HCT116 (cell line): ENCODE results near the gene CYP2A6. TPM values are rescaled to one million over a fixed set of nuclear protein-coding genes. Genes with fewer than 3 reads are reported as not detected.

Experiments
- ATAC-seq: fragments of 200-7000 bp; cut with Tn5 transposase; 2 replicates; pipeline ENCODE4 v1.9.1; 2020; ENCODE audit warnings: mild to moderate bottlenecking, moderate library complexity
- BruUV-seq: library from RNA; stranded (reverse); fragments of 400-500 nt; replicated peaks from 2 replicates; lab custom pipeline; 2021; lab: Mats Ljungman, UMichigan
- CTCF ChIA-PET: fragments of 300-600 bp; sonication (Branson Sonifier 250); formaldehyde crosslinking; loops from one replicate; lab custom pipeline; 2021; ENCODE audit warnings: antibody characterized with exemption; lab: Charles Lee
- POLR2A ChIA-PET: fragments of 300-600, 350-600 bp; sonication (Branson Sonifier 250); formaldehyde crosslinking; loops from one replicate; lab custom pipeline; 2021; ENCODE audit warnings: antibody characterized with exemption; lab: Charles Lee
- RAD21 ChIA-PET, 2 experiments: fragments of 300-600 bp; sonication (Branson Sonifier 250); formaldehyde crosslinking; loops; one replicate each; lab custom pipeline; 2023; ENCODE audit warnings: low total read pairs in 2 of 2; ENCODE audit not compliant: uncharacterized antibody in 2 of 2, unreplicated experiment in 2 of 2, low non-redundant PET in 1 of 2; lab: Charles Lee
- DNase-seq: peaks from one replicate; pipeline ENCODE4 v3.0.0-alpha.2; 2010; ENCODE audit warnings: low read depth, low spot score
- H2AFZ ChIP-seq: fragments of 200-600 bp; shearing (Covaris generic), sonication (generic); 2 replicates; pipeline ENCODE4 v1.6.1; 2017; ENCODE audit warnings: low read depth, mixed run types, mixed read lengths, antibody characterized with exemption, low read length; ENCODE audit not compliant: poor library complexity, severe bottlenecking
- H3K27ac ChIP-seq: 2 replicates; pipeline ENCODE4 v1.5.1; 2012; ENCODE audit warnings: low read depth, low read length
- H3K27me3 ChIP-seq: fragments of 200-600 bp; sonication (generic); 2 replicates; pipeline ENCODE4 v1.6.1; 2016; ENCODE audit warnings: mixed run types, low read length, mixed read lengths; ENCODE audit not compliant: insufficient read depth
- H3K36me3 ChIP-seq, 2 experiments: fragments of 200-500 bp in 1 of 2; fragments of 200-600 bp in 1 of 2; sonication (Bioruptor generic) in 1 of 2; sonication (generic) in 1 of 2; 2 replicates each; pipeline versions ENCODE4 v1.5.1 to v1.6.1; 2014 to 2016; ENCODE audit warnings: low read length in 2 of 2, inconsistent platforms in 1 of 2, mixed read lengths in 1 of 2, mixed run types in 1 of 2; ENCODE audit not compliant: insufficient read depth in 2 of 2, control insufficient read depth in 1 of 2
- H3K4me1 ChIP-seq, 2 experiments: fragments of 200-600 bp in 1 of 2; sonication (generic) in 1 of 2; 2 replicates each; pipeline versions ENCODE4 v1.5.1 to v1.6.1; 2012 to 2017; ENCODE audit warnings: low read length in 2 of 2, inconsistent platforms in 1 of 2, mild to moderate bottlenecking in 1 of 2, mixed read lengths in 1 of 2, mixed run types in 1 of 2, moderate library complexity in 1 of 2; ENCODE audit not compliant: insufficient read depth in 2 of 2, control insufficient read depth in 1 of 2
- H3K4me2 ChIP-seq: fragments of 200-600 bp; sonication (generic); 2 replicates; pipeline ENCODE4 v1.6.1; 2017; ENCODE audit warnings: mixed run types, low read length, mixed read lengths
- H3K4me3 ChIP-seq, 2 experiments: fragments of 200-600 bp in 1 of 2; sonication (generic) in 1 of 2; replicated peaks in 1 of 2; 2 replicates each; pipeline ENCODE4 v1.5.1; 2011 to 2016; ENCODE audit warnings: low read length in 2 of 2, control low read depth in 1 of 2, low read depth in 1 of 2, mild to moderate bottlenecking in 1 of 2, mixed read lengths in 1 of 2, mixed run types in 1 of 2
- H3K79me2 ChIP-seq: fragments of 200-600 bp; sonication (generic); 2 replicates; pipeline ENCODE4 v1.6.1; 2017; ENCODE audit warnings: mild to moderate bottlenecking, mixed run types, low read length, moderate library complexity, mixed read lengths; ENCODE audit not compliant: insufficient read depth
- H3K9ac ChIP-seq: fragments of 200-600 bp; sonication (generic); 2 replicates; pipeline ENCODE4 v1.6.1; 2016; ENCODE audit warnings: low read length, mixed read lengths
- H3K9me2 ChIP-seq: fragments of 200-600 bp; sonication (generic), shearing (Covaris generic); 2 replicates; pipeline ENCODE4 v1.6.1; 2017; ENCODE audit warnings: mixed run types, mild to moderate bottlenecking, moderate library complexity; ENCODE audit not compliant: insufficient read depth
- H3K9me3 ChIP-seq, 2 experiments: fragments of 200-500 bp in 1 of 2; fragments of 200-600 bp in 1 of 2; sonication (Bioruptor generic) in 1 of 2; sonication (generic) in 1 of 2; 2 replicates each; pipeline ENCODE4 v1.6.1; 2014 to 2017; ENCODE audit warnings: low read length in 2 of 2, mixed read lengths in 2 of 2, inconsistent platforms in 1 of 2, low read depth in 1 of 2, mild to moderate bottlenecking in 1 of 2, mixed run types in 1 of 2, moderate library complexity in 1 of 2; ENCODE audit not compliant: control insufficient read depth in 1 of 2, insufficient read depth in 1 of 2
- H4K20me1 ChIP-seq: fragments of 200-600 bp; sonication (generic), shearing (Covaris generic); 2 replicates; pipeline ENCODE4 v1.6.1; 2017; ENCODE audit warnings: mixed run types, mild to moderate bottlenecking, moderate library complexity; ENCODE audit not compliant: insufficient read depth
- CEBPB ChIP-seq: IDR thresholded peaks from 2 replicates; pipeline ENCODE4 v1.6.1; 2012; ENCODE audit warnings: low read depth
- ELF1 ChIP-seq: IDR thresholded peaks from 2 replicates; pipeline ENCODE4 v1.6.1; 2012; ENCODE audit warnings: low read depth, borderline replicate concordance
- EZH2 ChIP-seq: fragments of 200-600 bp; sonication (generic); IDR thresholded peaks from 2 replicates; pipeline ENCODE4 v1.6.1; 2017; ENCODE audit warnings: antibody characterized with exemption, mixed run types
- POLR2A ChIP-seq: IDR thresholded peaks from 2 replicates; pipeline ENCODE4 v1.7.0; 2011; ENCODE audit warnings: borderline replicate concordance; ENCODE audit not compliant: insufficient read depth, insufficient read length; ENCODE audit errors: extremely low read depth
- POLR2AphosphoS5 ChIP-seq: IDR thresholded peaks from 2 replicates; pipeline ENCODE4 v1.6.1; 2011; ENCODE audit warnings: mild to moderate bottlenecking, low read depth, low read length, moderate library complexity
- RAD21 ChIP-seq: IDR thresholded peaks from 2 replicates; pipeline ENCODE4 v1.6.1; 2012; ENCODE audit warnings: low read depth, mild to moderate bottlenecking
- SP1 ChIP-seq: IDR thresholded peaks from 2 replicates; pipeline ENCODE4 v1.6.1; 2012; ENCODE audit warnings: low read depth
- SRF ChIP-seq: IDR thresholded peaks from 2 replicates; pipeline ENCODE4 v1.6.1; 2012; ENCODE audit warnings: low read depth
- TCF7L2 ChIP-seq: IDR thresholded peaks from 2 replicates; pipeline ENCODE4 v1.7.0; 2011; ENCODE audit warnings: borderline replicate concordance, inconsistent platforms; ENCODE audit not compliant: insufficient read depth, insufficient read length; ENCODE audit errors: extremely low read depth
- YY1 ChIP-seq: IDR thresholded peaks from 2 replicates; pipeline ENCODE4 v1.6.1; 2011; ENCODE audit warnings: low read length, low read depth, moderate library complexity, mild to moderate bottlenecking; ENCODE audit not compliant: insufficient replicate concordance; ENCODE audit errors: extremely low read depth
- ZFX ChIP-seq: fragments of 450-650 bp; IDR thresholded peaks from 2 replicates; pipeline ENCODE4 v1.6.1; 2017
- intact Hi-C: fragments of 100-400 bp; cut with micrococcal nuclease; formaldehyde crosslinking; loops from 2 replicates; pipeline ENCODE4 v1.10.0; 2022
- total RNA-seq: library from RNA; stranded (reverse); gene quantifications from one replicate; pipeline ENCODE4 v1.2.1, GENCODE V29; 2021; ENCODE audit not compliant: unreplicated experiment
- TF ChIP-seq, protein P1 (sequence below), 3 experiments: fragments of 200-600 bp in 1 of 3; sonication (generic) in 1 of 3; IDR thresholded peaks in 2 of 3; conservative IDR thresholded peaks in 1 of 3; 2 replicates each; pipeline ENCODE4 v1.5.1; 2012 to 2017; ENCODE audit warnings: low read depth in 2 of 3, low read length in 2 of 3, antibody characterized with exemption in 1 of 3, borderline replicate concordance in 1 of 3, control low read depth in 1 of 3, mild to moderate bottlenecking in 1 of 3, mixed read lengths in 1 of 3, mixed run types in 1 of 3, moderate library complexity in 1 of 3; ENCODE audit not compliant: insufficient read depth in 1 of 3
- TF ChIP-seq, protein P2 (sequence below): IDR thresholded peaks from 2 replicates; pipeline ENCODE4 v1.6.1; 2012
- TF ChIP-seq, protein P3 (sequence below): IDR thresholded peaks from 2 replicates; pipeline ENCODE4 v1.6.1; 2011; ENCODE audit warnings: mild to moderate bottlenecking, low read length, moderate library complexity; ENCODE audit not compliant: insufficient replicate concordance; ENCODE audit errors: extremely low read depth
- TF ChIP-seq, protein P4 (sequence below): IDR thresholded peaks from 2 replicates; pipeline ENCODE4 v1.6.1; 2012; ENCODE audit warnings: low read depth
- TF ChIP-seq, protein P5 (sequence below): IDR thresholded peaks from 2 replicates; pipeline ENCODE4 v1.6.1; 2012

CYP2A6 gene
- total RNA-seq, 1 experiment from 2014 or later = 0.57 TPM

DNA sequence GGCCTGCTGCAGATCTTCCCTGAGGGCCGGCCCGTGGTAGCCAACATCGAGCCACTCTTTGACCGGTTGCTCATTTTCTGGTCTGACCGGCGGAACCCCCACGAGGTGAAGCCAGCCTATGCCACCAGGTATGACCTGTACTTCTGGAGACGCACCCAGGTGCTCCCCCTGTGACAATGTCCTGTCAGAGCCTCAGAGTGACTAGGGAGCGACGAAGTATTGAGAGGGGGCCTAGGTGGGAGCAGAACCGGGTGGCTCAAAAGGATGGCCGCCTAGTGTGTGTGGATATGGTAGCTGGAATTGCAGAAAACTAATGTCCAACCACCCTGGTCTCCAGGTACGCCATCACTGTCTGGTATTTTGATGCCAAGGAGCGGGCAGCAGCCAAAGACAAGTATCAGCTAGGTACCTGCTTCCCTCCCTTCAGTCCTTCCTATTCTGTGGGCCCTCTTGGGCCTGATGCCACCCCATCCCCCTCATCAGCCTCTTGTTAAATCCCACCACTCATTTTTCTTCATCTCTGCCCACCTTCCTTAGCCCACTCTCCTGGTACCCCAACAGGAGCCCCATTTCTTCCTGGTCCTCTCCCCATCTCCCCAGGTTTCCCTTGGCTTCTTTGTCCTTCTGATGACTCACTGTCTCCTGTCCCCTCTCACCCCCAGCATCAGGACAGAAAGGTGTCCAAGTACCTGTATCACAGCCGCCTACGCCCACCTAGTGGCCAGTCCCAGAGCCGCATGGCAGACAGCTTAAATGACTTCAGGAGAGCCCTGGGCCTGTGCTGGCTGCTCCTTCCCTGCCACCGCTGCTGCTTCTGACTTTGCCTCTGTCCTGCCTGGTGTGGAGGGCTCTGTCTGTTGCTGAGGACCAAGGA is 42.9 kb downstream of the CYP2A6 start:
- ChIA-PET POLR2A (interaction anchor here (1.5 kb wide), 1 partner anchor 9 kb away, joined by 3 read pairs; the partner anchor contains the start of gene EGLN2), RAD21 (interaction anchor here in 1 of 2 experiments (1.2 kb wide), 1 partner anchor 144 kb away, joined by 3 read pairs; no protein-coding TSS in a partner anchor), CTCF (interaction anchor here (0.6 to 2.1 kb wide), 12 partner anchors 9 to 193 kb away, joined by 3 to 23 read pairs (median 6); partner anchors contain the start of genes ACTMAP, EGLN2, RAB4B and SNRPA)
- intact Hi-C loops = loop anchor here (2.0 kb wide), 1 partner anchor 145 kb away; no protein-coding TSS in a partner anchor
- Histone ChIP-seq H3K9ac (no peak overlapping the region; the same call in 1 of the 2 replicates), H3K27me3 (no peaks in the 10 kb centered on the region), H3K4me2 (peak overlapping the region; percentile 24; the same call in 1 of the 2 replicates), H3K4me3 (no peak overlapping the region), H2AFZ (no peak overlapping the region), H3K79me2 (peaks cover 56% of the 10 kb centered on the region), H3K4me1 (peaks cover 22 to 67% of the 10 kb centered on the region in 2 experiments), H3K9me2 (no peaks in the 10 kb centered on the region), H3K36me3 (peaks cover 10 to 13% of the 10 kb centered on the region in 2 experiments; a peak in 2 of 4 replicates), H4K20me1 (peaks cover 4% of the 10 kb centered on the region; the same call in 1 of the 2 replicates), H3K27ac (peak overlapping the region; percentile 19; the same call in 1 of the 2 replicates), H3K9me3 (no peaks in the 10 kb centered on the region)
- ATAC-seq (peak; percentile 37), DNase-seq (no peak)
- no TSS peak for BruUV-seq
- TF ChIP-seq POLR2AphosphoS5 (0 out of 2 replicates have a peak, but pooled peaks have one; percentile 3), EZH2 (no peak), SP1 (no peak), RAD21 (peak; percentile 56), CEBPB (no peak), ZFX (no peak), YY1 (no peak), TCF7L2 (no peak), SRF (no peak), POLR2A (no peak), ELF1 (no peak)
- TF ChIP-seq, protein P1, sequence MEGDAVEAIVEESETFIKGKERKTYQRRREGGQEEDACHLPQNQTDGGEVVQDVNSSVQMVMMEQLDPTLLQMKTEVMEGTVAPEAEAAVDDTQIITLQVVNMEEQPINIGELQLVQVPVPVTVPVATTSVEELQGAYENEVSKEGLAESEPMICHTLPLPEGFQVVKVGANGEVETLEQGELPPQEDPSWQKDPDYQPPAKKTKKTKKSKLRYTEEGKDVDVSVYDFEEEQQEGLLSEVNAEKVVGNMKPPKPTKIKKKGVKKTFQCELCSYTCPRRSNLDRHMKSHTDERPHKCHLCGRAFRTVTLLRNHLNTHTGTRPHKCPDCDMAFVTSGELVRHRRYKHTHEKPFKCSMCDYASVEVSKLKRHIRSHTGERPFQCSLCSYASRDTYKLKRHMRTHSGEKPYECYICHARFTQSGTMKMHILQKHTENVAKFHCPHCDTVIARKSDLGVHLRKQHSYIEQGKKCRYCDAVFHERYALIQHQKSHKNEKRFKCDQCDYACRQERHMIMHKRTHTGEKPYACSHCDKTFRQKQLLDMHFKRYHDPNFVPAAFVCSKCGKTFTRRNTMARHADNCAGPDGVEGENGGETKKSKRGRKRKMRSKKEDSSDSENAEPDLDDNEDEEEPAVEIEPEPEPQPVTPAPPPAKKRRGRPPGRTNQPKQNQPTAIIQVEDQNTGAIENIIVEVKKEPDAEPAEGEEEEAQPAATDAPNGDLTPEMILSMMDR (IDR thresholded peaks at IDR 0.05 in 2 of 3, conservative IDR thresholded peaks at IDR 0.05 in 1 of 3; ENCODE audit: borderline replicate concordance in 1 of 3, insufficient read depth in 1 of 3, low read depth in 2 of 3, low read length in 2 of 3) = peak; percentile 36 to 62 (median 61); a peak in 4 of 6 replicates
- TF ChIP-seq, protein P2, sequence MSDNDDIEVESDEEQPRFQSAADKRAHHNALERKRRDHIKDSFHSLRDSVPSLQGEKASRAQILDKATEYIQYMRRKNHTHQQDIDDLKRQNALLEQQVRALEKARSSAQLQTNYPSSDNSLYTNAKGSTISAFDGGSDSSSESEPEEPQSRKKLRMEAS = no peak
- TF ChIP-seq, protein P3, sequence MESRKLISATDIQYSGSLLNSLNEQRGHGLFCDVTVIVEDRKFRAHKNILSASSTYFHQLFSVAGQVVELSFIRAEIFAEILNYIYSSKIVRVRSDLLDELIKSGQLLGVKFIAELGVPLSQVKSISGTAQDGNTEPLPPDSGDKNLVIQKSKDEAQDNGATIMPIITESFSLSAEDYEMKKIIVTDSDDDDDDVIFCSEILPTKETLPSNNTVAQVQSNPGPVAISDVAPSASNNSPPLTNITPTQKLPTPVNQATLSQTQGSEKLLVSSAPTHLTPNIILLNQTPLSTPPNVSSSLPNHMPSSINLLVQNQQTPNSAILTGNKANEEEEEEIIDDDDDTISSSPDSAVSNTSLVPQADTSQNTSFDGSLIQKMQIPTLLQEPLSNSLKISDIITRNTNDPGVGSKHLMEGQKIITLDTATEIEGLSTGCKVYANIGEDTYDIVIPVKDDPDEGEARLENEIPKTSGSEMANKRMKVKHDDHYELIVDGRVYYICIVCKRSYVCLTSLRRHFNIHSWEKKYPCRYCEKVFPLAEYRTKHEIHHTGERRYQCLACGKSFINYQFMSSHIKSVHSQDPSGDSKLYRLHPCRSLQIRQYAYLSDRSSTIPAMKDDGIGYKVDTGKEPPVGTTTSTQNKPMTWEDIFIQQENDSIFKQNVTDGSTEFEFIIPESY = no peak
- TF ChIP-seq, protein P4, sequence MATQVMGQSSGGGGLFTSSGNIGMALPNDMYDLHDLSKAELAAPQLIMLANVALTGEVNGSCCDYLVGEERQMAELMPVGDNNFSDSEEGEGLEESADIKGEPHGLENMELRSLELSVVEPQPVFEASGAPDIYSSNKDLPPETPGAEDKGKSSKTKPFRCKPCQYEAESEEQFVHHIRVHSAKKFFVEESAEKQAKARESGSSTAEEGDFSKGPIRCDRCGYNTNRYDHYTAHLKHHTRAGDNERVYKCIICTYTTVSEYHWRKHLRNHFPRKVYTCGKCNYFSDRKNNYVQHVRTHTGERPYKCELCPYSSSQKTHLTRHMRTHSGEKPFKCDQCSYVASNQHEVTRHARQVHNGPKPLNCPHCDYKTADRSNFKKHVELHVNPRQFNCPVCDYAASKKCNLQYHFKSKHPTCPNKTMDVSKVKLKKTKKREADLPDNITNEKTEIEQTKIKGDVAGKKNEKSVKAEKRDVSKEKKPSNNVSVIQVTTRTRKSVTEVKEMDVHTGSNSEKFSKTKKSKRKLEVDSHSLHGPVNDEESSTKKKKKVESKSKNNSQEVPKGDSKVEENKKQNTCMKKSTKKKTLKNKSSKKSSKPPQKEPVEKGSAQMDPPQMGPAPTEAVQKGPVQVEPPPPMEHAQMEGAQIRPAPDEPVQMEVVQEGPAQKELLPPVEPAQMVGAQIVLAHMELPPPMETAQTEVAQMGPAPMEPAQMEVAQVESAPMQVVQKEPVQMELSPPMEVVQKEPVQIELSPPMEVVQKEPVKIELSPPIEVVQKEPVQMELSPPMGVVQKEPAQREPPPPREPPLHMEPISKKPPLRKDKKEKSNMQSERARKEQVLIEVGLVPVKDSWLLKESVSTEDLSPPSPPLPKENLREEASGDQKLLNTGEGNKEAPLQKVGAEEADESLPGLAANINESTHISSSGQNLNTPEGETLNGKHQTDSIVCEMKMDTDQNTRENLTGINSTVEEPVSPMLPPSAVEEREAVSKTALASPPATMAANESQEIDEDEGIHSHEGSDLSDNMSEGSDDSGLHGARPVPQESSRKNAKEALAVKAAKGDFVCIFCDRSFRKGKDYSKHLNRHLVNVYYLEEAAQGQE = no peak
- TF ChIP-seq, protein P5, sequence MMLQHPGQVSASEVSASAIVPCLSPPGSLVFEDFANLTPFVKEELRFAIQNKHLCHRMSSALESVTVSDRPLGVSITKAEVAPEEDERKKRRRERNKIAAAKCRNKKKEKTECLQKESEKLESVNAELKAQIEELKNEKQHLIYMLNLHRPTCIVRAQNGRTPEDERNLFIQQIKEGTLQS = no peak
